ENCODE data around the gene FAM32A.
"Not testable (repeated sequence)": the region's sequence is repeated elsewhere in the genome, so short reads cannot be mapped to it uniquely, and the experiment has no call there.

Gene FAM32A

DNA sequence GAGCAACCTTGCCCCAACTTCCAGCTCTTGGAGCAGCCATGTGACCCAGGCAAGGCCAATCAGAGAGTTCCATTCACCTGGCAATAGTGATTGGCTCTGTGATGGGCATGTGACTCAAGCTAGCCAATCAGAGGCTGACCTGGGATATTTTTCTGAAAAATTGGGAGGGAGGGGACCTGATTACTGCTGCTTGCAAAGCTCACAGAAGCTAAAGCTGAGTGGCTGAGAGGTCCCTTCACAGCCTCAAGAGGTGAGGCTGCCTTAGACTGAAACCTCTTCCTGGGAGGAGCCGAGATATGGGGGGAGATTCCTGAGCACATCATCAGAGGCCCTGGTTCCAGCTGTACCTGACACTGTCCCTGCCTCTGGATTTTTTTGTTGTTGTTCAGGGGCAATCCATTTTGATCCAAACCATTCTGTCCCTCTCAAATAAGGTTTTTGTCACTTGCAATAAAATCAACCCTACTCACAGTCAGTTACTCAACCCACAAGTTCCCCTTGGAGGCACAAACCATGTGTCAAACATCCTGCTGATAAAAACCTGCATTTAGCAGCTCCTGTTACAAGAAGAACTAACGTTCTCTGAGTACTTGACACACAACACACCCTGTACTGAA is 16.6 kb upstream of the FAM32A start:
- no peak overlapping the region for H3K4me3 Mint-ChIP-seq
- peaks cover 3% of the 10 kb centered on the region for H3K27me3 Mint-ChIP-seq (ENCODE audit: low read depth)
- peaks cover 2% of the 10 kb centered on the region for H3K9me3 Mint-ChIP-seq
- no peak overlapping the region for H3K27ac Mint-ChIP-seq
- H3K36me3 Mint-ChIP-seq (ENCODE audit: low read depth), result no peaks in the 10 kb centered on the region
- H3K4me1 Mint-ChIP-seq, result no peaks in the 10 kb centered on the region
- TF ChIP-seq, protein P1, sequence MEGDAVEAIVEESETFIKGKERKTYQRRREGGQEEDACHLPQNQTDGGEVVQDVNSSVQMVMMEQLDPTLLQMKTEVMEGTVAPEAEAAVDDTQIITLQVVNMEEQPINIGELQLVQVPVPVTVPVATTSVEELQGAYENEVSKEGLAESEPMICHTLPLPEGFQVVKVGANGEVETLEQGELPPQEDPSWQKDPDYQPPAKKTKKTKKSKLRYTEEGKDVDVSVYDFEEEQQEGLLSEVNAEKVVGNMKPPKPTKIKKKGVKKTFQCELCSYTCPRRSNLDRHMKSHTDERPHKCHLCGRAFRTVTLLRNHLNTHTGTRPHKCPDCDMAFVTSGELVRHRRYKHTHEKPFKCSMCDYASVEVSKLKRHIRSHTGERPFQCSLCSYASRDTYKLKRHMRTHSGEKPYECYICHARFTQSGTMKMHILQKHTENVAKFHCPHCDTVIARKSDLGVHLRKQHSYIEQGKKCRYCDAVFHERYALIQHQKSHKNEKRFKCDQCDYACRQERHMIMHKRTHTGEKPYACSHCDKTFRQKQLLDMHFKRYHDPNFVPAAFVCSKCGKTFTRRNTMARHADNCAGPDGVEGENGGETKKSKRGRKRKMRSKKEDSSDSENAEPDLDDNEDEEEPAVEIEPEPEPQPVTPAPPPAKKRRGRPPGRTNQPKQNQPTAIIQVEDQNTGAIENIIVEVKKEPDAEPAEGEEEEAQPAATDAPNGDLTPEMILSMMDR (IDR thresholded peaks at IDR 0.05; ENCODE audit: unreplicated experiment in 3 of 3), result no peak

DNA sequence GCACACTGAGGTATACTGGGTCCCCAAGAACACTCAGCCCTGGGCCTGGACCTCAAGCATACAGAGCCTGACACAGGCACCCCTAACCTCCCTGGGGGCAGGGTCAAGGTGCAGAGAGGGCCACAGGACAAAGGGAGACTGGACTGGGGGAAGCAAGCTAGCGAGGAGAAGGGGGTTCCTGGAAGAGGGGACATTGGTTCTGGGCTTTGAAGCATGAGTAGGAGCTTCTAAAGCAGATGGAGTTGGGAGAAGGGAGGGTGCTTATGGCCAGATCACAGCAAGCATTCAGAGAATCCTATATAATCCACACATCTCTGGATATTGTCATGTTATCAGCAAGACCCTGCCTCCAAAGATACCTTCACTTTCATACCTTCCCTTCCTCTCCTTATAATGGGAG is 15.1 kb upstream of the FAM32A start:
- Mint-ChIP-seq H3K27me3 (ENCODE audit: low read depth) (no peaks in the 10 kb centered on the region), H3K27ac (no peak overlapping the region), H3K36me3 (ENCODE audit: low read depth) (no peaks in the 10 kb centered on the region), H3K4me1 (no peaks in the 10 kb centered on the region), H3K4me3 (no peak overlapping the region), H3K9me3 (peaks cover 2% of the 10 kb centered on the region)
- TF ChIP-seq, protein P1 (IDR thresholded peaks at IDR 0.05; ENCODE audit: unreplicated experiment in 3 of 3), result no peak

DNA sequence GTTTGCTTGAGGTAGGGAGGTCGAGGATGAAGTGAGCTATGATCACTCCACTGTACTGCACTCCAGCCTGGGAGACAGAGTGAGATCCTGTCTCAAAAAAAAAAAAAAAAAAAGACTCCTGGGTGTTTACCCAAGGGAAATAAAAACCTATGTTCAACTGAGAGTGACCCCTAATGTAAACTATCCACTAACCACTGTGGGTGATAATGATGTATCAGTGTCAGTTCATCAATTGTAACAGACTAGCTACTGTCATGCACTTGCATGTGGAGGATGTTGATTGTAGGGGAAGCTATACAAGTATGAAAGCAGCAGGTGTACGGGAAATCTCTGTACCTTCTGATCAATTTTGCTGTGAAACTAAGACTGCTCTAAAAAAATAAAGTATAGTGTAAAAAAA is 9.3 kb upstream of the FAM32A start:
- Mint-ChIP-seq H3K27ac (no peak overlapping the region), H3K27me3 (ENCODE audit: low read depth) (peaks cover 9% of the 10 kb centered on the region), H3K4me3 (no peak overlapping the region), H3K36me3 (ENCODE audit: low read depth) (no peaks in the 10 kb centered on the region), H3K4me1 (peaks cover 3% of the 10 kb centered on the region), H3K9me3 (peaks cover 2% of the 10 kb centered on the region)
- TF ChIP-seq, protein P1 (IDR thresholded peaks at IDR 0.05; ENCODE audit: unreplicated experiment in 3 of 3), result no peak

DNA sequence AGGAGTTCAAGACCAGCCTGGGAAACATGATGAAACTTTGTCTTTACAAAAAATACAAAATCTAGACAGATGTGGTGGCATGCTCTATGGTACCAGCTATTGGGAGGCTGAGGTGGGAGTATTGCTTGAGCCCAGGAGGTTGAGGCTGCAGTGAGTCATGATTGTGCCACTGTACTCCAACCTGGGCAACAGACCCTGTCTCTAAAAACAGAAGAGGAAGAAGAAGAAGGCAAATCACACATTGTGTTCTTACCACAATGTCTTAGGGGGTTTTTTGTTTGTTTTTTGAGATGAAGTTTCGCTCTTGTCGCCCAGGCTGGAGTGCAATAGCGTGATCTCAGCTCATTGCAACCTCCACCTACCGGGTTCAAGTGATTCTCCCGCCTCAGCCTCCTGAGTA is 6.3 kb upstream of the FAM32A start:
- not testable (repeated sequence) for H3K4me3 Mint-ChIP-seq; H3K4me1 Mint-ChIP-seq; H3K27ac Mint-ChIP-seq; H3K36me3 Mint-ChIP-seq (ENCODE audit: low read depth); H3K9me3 Mint-ChIP-seq
- peaks cover 17% of the 10 kb centered on the region for H3K27me3 Mint-ChIP-seq (ENCODE audit: low read depth)

DNA sequence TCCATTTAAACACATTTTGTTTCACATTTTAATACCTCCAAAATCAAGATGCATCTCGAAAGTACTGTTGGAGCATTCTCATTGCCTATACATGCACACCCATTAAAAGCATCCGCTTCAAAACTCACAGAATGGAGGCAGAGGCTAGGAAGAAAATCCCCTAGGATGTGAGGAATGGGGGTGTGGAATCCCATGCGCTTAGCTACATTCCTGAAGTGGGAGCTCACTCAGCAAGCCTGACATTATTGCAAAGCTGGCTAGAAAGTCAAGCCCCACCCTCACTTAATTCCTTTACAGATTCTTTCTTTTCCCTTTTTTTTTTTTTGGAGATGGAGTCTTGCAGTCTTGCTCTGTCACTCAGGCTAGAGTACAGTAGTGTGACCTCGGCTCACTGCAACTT is 4.6 kb upstream of the FAM32A start:
- Mint-ChIP-seq H3K36me3 (ENCODE audit: low read depth) (peaks cover 7% of the 10 kb centered on the region), H3K27me3 (ENCODE audit: low read depth) (peaks cover 22% of the 10 kb centered on the region), H3K4me3 (no peak overlapping the region), H3K27ac (no peak overlapping the region), H3K4me1 (peaks cover 14% of the 10 kb centered on the region), H3K9me3 (no peaks in the 10 kb centered on the region)
- TF ChIP-seq, protein P1 (IDR thresholded peaks at IDR 0.05; ENCODE audit: unreplicated experiment in 3 of 3), result no peak

DNA sequence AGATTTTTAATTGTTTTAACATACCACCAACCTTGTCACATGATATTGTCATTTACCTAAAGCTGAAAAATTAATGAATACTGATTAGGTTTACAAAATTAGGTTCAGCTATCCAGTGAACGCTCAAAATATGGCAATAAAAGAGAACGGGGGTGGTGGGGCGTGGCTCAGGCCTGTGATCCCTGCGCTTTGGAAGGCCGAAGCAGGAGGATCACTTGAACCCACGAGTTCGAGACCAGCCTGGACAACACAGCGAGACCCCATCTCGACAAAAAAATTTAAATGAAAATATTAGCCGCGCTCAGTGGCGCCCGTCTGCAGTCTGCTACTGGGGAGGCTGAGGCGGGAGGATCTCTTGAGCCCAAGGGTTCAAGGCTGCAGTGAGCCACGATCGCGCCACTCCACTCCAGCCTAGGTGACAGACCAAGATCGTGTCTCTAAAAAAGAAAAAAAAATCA is 516 bp upstream of the FAM32A start:
- TF ChIP-seq, protein P1 (IDR thresholded peaks at IDR 0.05; ENCODE audit: unreplicated experiment in 3 of 3), result peak in 1 of 3 experiments; percentile 39
- H3K27me3 Mint-ChIP-seq (ENCODE audit: low read depth), result peaks cover 16% of the 10 kb centered on the region
- peak overlapping the region; percentile 96 to 99 (median 97) for H3K27ac Mint-ChIP-seq
- peak overlapping the region; percentile 97 to 100 (median 98) for H3K4me3 Mint-ChIP-seq
- H3K9me3 Mint-ChIP-seq, result no peaks in the 10 kb centered on the region
- peaks cover 31% of the 10 kb centered on the region for H3K36me3 Mint-ChIP-seq (ENCODE audit: low read depth)
- peaks cover 21% of the 10 kb centered on the region for H3K4me1 Mint-ChIP-seq
